K562 (cell line): ENCODE data around the gene ZNF74. TPM values are rescaled to one million over a fixed set of nuclear protein-coding genes. Genes with fewer than 3 reads are reported as not detected.

Experiments used
- HNRNPH1 ChIP-seq: fragments of 200-400 bp; formaldehyde crosslinking; optimal IDR thresholded peaks from 2 replicates; pipeline ENCODE3; 2017; ENCODE audit warnings: low read depth, mild to moderate bottlenecking, low read length, moderate library complexity
- MAZ ChIP-seq, 2 experiments: fragments of 450-650 bp in 1 of 2; sonication (generic) in 1 of 2; formaldehyde crosslinking; IDR thresholded peaks in 1 of 2; conservative IDR thresholded peaks in 1 of 2; 2 replicates each; pipeline versions ENCODE4 v1.4.0 to v1.5.0; 2020; ENCODE audit warnings: mild to moderate bottlenecking in 1 of 2, missing genetic modification reagents in 1 of 2
- MCM7 ChIP-seq, 2 experiments: fragments of 450-650 bp; IDR thresholded peaks; 2 replicates each; pipeline ENCODE4 v1.6.1; 2016 to 2018
- NR4A1 ChIP-seq, 2 experiments: fragments of 250-450 bp in 1 of 2; fragments of 450-650 bp in 1 of 2; sonication (Bioruptor Pico) in 1 of 2; IDR thresholded peaks; 2 replicates each; pipeline versions ENCODE4 v1.4.0 to v1.6.1; 2016 to 2020; ENCODE audit warnings: mild to moderate bottlenecking in 2 of 2, missing compliant biosample characterization in 1 of 2, missing genetic modification characterization in 1 of 2, moderate library complexity in 1 of 2
- SP1 ChIP-seq: sonication (generic); formaldehyde crosslinking; IDR thresholded peaks from 2 replicates; pipeline ENCODE4 v1.8.1; 2022; ENCODE audit warnings: mild to moderate bottlenecking, missing genetic modification reagents
- TCFL5 ChIP-seq: fragments of 250-450 bp; sonication (Bioruptor Pico); conservative IDR thresholded peaks from 2 replicates; pipeline ENCODE4 v1.6.1; 2021; ENCODE audit warnings: mild to moderate bottlenecking, moderate library complexity, matching md5 sums
- ZNF165 ChIP-seq: fragments of 250-450 bp; sonication (Bioruptor Pico); IDR thresholded peaks from 2 replicates; pipeline ENCODE4 v1.4.0; 2020; ENCODE audit warnings: borderline replicate concordance
- ZNF57 ChIP-seq: fragments of 450-650 bp; formaldehyde crosslinking; IDR thresholded peaks from 2 replicates; pipeline ENCODE4 v1.4.0; 2020; ENCODE audit warnings: mild to moderate bottlenecking, moderate library complexity
- ZNF76 ChIP-seq: fragments of 250-450 bp; sonication (Bioruptor Pico); IDR thresholded peaks from 2 replicates; pipeline ENCODE4 v1.4.0; 2020; ENCODE audit warnings: mild to moderate bottlenecking, moderate library complexity, borderline replicate concordance
- ZSCAN32 ChIP-seq: fragments of 450-650 bp; formaldehyde crosslinking; IDR thresholded peaks from 2 replicates; pipeline ENCODE4 v1.4.0; 2020; ENCODE audit warnings: mild to moderate bottlenecking, moderate library complexity
- polyA plus RNA-seq, 8 experiments: library from polyadenylated mRNA; depleted of rRNA in 4 of 8; stranded (reverse) in 5 of 8; unstranded in 3 of 8; fragments of >200 nt; fragmentation: Nextera tagmentation in 2 of 8; fragmentation: Illumina TruSeq in 1 of 8; extraction: Ambion mirVana in 2 of 8; extraction: Trizol in 1 of 8; gene quantifications; 2 replicates each; pipeline versions ENCODE4 v1.2.1 to v1.2.3, GENCODE V29; 2011 to 2014; ENCODE audit warnings: inconsistent platforms in 1 of 8, missing spikeins in 1 of 8
- total RNA-seq, 7 experiments: library from RNA; depleted of rRNA in 6 of 7; stranded (reverse); fragments of >200 nt in 6 of 7; fragmentation: Illumina TruSeq in 2 of 7; extraction: Trizol in 2 of 7; gene quantifications; 2 replicates each; pipeline versions ENCODE4 v1.2.1 to v1.2.3, GENCODE V29; 2011 to 2021; ENCODE audit warnings: low replicate concordance in 1 of 7
- TF ChIP-seq, protein P1 (sequence below), 2 experiments: IDR thresholded peaks in 1 of 2; conservative IDR thresholded peaks in 1 of 2; 2 replicates each; pipeline ENCODE4 v1.6.1; 2016; ENCODE audit warnings: low read depth in 2 of 2, mild to moderate bottlenecking in 1 of 2, missing compliant biosample characterization in 1 of 2, missing genetic modification characterization in 1 of 2, moderate library complexity in 1 of 2
- TF ChIP-seq, protein P2 (sequence below): fragments of 250-450 bp; sonication (Bioruptor Pico); IDR thresholded peaks from 2 replicates; pipeline ENCODE4 v1.8.0; 2022; ENCODE audit warnings: inconsistent platforms, mild to moderate bottlenecking, moderate library complexity, borderline replicate concordance

The ZNF74 gene
- total and polyA plus RNA-seq, 9 of the 15 experiments (the other 6 are each of a cell fraction or from before 2014, with no cell fraction given): 2.4 to 53.5 (median 31.5) TPM

DNA sequence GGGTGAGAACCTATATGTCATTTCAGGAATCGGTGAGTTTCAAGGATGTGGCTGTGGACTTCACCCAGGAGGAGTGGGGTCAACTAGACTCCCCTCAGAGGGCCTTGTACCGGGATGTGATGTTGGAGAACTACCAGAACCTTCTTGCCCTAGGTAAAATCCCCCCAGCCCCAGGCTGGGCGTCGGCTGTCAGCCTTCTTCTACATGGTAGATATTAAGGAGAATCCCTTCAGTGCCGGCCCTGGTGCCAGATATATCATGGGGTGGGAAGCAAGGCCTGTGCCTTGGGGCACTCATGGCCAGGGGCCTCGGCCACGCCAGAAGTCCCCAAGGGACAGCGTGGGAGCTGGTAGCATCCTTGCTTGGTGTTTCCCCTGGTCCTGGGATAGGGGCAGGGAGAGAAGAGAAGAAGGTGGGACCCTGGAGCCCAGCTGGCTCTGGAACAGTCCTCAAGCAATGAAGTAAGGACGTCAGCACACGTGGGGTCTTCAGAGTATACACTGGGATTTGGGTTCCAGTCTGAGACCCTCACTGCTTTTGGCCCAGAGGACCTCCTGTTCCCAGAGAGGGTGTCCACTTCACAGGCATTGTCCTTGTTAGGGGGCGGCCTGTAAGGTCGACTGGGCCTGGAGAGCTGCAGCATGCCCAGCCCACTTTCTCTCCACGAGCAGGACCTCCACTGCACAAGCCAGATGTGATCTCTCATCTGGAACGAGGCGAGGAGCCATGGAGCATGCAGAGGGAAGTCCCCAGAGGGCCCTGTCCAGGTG lies 6.8 kb downstream of the ZNF74 start (continued):
- TF ChIP-seq, protein P1, sequence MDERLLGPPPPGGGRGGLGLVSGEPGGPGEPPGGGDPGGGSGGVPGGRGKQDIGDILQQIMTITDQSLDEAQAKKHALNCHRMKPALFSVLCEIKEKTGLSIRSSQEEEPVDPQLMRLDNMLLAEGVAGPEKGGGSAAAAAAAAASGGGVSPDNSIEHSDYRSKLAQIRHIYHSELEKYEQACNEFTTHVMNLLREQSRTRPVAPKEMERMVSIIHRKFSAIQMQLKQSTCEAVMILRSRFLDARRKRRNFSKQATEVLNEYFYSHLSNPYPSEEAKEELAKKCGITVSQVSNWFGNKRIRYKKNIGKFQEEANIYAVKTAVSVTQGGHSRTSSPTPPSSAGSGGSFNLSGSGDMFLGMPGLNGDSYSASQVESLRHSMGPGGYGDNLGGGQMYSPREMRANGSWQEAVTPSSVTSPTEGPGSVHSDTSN (CRISPR knock-in tag; IDR thresholded peaks at IDR 0.05; ENCODE audit: low read depth): 0 out of 2 replicates have a peak, but pooled peaks have one; percentile 9
- TF ChIP-seq, protein P1 (tag; conservative IDR thresholded peaks at IDR 0.05; ENCODE audit: low read depth): no peak
- TF ChIP-seq NR4A1 (CRISPR knock-in tag; IDR thresholded peaks at IDR 0.05) (peak; percentile 9; the same call in 1 of the 2 replicates), NR4A1 (tag; IDR thresholded peaks at IDR 0.05) (no peak), MAZ (CRISPR knock-in tag; conservative IDR thresholded peaks at IDR 0.05 in 1 of 2, IDR thresholded peaks at IDR 0.05 in 1 of 2) (0 out of 4 replicates have a peak, but pooled peaks of 1 of the 2 experiments have one; percentile 24), ZSCAN32 (0 out of 2 replicates have a peak, but pooled peaks have one; percentile 14), ZNF57 (CRISPR knock-in tag) (0 out of 2 replicates have a peak, but pooled peaks have one; percentile 50), TCFL5 (CRISPR knock-in tag) (no peak), SP1 (CRISPR knock-in tag) (no peak), ZNF76 (CRISPR knock-in tag) (0 out of 2 replicates have a peak, but pooled peaks have one; percentile 14), MCM7 (IDR thresholded peaks at IDR 0.05) (no peak), HNRNPH1 (no peak), ZNF165 (0 out of 2 replicates have a peak, but pooled peaks have one; percentile 12)
- TF ChIP-seq, protein P2, sequence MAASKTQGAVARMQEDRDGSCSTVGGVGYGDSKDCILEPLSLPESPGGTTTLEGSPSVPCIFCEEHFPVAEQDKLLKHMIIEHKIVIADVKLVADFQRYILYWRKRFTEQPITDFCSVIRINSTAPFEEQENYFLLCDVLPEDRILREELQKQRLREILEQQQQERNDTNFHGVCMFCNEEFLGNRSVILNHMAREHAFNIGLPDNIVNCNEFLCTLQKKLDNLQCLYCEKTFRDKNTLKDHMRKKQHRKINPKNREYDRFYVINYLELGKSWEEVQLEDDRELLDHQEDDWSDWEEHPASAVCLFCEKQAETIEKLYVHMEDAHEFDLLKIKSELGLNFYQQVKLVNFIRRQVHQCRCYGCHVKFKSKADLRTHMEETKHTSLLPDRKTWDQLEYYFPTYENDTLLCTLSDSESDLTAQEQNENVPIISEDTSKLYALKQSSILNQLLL (CRISPR knock-in tag): peak; percentile 59; the same call in 1 of the 2 replicates
